ENCODE measurements around the gene TDRKH. TPM values are rescaled to one million over a fixed set of nuclear protein-coding genes. Genes with fewer than 3 reads are reported as not detected.

The TDRKH gene
- polyA plus RNA-seq, 1 donor: 4.0 TPM

GRCh38 chr1:151823175-151823574 lies 32.9 kb upstream of the TDRKH start:
- DNase-seq (ENCODE audit: low read depth): no peak

- no peak for DNase-seq (ENCODE audit: low read depth)
Observed at GRCh38 chr1:151822404-151822803, 32.1 kb upstream of the TDRKH start.

- DNase-seq (ENCODE audit: low read depth): no peak
Observed at GRCh38 chr1:151820940-151821339, 30.6 kb upstream of the TDRKH start.

- DNase-seq (ENCODE audit: low read depth): no peak
Observed at GRCh38 chr1:151819976-151820623, 29.8 kb upstream of the TDRKH start.

GRCh38 chr1:151819227-151819835 lies 29.0 kb upstream of the TDRKH start:
- DNase-seq (ENCODE audit: low read depth): no peak

GRCh38 chr1:151817353-151817730 lies 27.0 kb upstream of the TDRKH start:
- no peak for DNase-seq (ENCODE audit: low read depth)

GRCh38 chr1:151816548-151817352 lies 26.4 kb upstream of the TDRKH start:
- DNase-seq (ENCODE audit: low read depth): no peak

GRCh38 chr1:151815716-151816327 lies 25.5 kb upstream of the TDRKH start:
- no peak for DNase-seq (ENCODE audit: low read depth)

- no peak for DNase-seq (ENCODE audit: low read depth)
Observed at GRCh38 chr1:151814971-151815545, 24.8 kb upstream of the TDRKH start.

GRCh38 chr1:151814426-151814825 lies 24.1 kb upstream of the TDRKH start:
- no peak for DNase-seq (ENCODE audit: low read depth)

GRCh38 chr1:151813271-151813977 lies 23.1 kb upstream of the TDRKH start:
- DNase-seq (ENCODE audit: low read depth): no peak

GRCh38 chr1:151811181-151811580 lies 20.9 kb upstream of the TDRKH start:
- DNase-seq (ENCODE audit: low read depth): no peak

- no peak for DNase-seq (ENCODE audit: low read depth)
Observed at GRCh38 chr1:151809985-151810556, 19.8 kb upstream of the TDRKH start.

GRCh38 chr1:151809290-151809984 lies 19.1 kb upstream of the TDRKH start:
- DNase-seq (ENCODE audit: low read depth): no peak

- no peak for DNase-seq (ENCODE audit: low read depth)
Observed at GRCh38 chr1:151807766-151808165, 17.5 kb upstream of the TDRKH start.

- no peak for DNase-seq (ENCODE audit: low read depth)
Observed at GRCh38 chr1:151807131-151807530, 16.8 kb upstream of the TDRKH start.

GRCh38 chr1:151806170-151806569 lies 15.9 kb upstream of the TDRKH start:
- DNase-seq (ENCODE audit: low read depth): no peak

- DNase-seq (ENCODE audit: low read depth): no peak
Observed at GRCh38 chr1:151805066-151805820, 14.9 kb upstream of the TDRKH start, which contains the start of gene LINGO4. TSS of gene LINGO4 (minus strand) at chr1:151805419. CDS start at chr1:151802704, 2,715 bp downstream.

- DNase-seq (ENCODE audit: low read depth): no peak
Observed at GRCh38 chr1:151803915-151804314, 13.6 kb upstream of the TDRKH start.

- no peak for DNase-seq (ENCODE audit: low read depth)
Observed at GRCh38 chr1:151803164-151803563, 12.9 kb upstream of the TDRKH start.
